ENCODE results near the gene ZNF630.
A peak's percentile ranks its signal among the peaks of the same experiment; 100 is the strongest.
"Not testable (repeated sequence)": the region's sequence is repeated elsewhere in the genome, so short reads cannot be mapped to it uniquely, and the experiment has no call there.

The ZNF630 gene

DNA sequence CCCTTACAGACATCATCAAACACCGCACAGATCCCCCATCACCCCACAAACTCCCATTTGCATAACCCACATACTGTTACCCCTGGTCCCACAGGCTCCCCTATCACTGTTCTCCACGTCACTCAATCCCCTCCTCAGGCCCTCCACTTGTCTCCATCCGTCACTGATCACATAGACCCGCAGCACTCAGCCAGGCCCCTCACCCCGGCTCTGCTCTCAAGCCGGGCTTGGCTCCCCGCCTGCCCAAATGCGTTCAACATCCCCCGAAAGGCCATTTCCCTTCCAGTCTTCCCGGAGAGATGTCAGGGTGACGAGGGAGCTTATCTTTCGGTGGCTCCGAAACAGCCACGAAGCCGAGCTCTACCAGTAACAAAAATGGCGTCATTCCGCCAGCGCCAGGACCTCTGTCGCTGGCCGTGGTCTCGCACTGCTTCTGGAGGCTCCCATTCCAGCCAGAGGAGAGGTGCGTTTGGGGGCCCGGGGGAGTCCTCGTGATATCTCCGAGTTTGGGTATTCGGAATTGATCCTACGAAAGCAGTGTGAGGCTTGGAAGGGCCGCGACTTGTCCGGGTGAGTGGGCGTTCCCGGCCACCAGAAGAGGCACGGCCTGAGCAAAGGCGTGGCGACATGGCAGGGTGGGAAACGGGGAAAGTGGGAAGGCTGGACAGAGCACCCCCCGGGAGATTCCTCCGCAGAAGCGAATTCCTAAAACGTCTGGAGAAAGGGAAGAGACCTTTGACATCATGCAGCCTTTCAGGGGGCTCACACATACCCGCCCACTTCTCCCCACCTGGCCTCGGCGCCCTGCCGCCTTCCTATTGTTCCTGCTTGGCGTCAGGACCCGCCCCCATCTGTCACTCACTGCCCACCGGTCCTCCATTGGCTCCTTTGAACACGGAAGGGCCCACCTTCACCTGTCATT is at the start of gene ZNF630:
TSS of gene ZNF630 (minus strand) at position 577 of the 922 bp plus-strand sequence. CDS start 4,754 bp downstream, outside the sequence.
- no peak for DNase-seq

DNA sequence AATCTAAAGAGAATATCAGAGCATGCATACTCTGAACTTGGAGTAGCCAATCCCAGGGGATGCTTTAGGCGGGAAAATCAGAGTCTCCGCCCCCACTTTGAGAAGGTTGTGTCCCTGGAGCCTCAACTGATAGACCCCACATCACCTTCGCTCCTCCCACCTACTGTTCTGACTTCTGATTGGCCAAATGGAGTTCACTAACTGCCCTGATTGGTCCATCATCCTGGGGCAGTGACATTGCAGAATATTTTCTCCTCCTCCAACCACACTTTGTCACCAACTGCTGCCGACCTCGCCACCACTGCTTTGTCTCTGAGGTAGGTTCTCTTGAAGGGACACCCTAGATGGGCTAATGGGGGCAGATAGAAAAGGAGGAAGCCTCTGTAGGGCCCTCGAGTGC is 36.3 kb upstream of the ZNF630 start:
- no peak for DNase-seq

DNA sequence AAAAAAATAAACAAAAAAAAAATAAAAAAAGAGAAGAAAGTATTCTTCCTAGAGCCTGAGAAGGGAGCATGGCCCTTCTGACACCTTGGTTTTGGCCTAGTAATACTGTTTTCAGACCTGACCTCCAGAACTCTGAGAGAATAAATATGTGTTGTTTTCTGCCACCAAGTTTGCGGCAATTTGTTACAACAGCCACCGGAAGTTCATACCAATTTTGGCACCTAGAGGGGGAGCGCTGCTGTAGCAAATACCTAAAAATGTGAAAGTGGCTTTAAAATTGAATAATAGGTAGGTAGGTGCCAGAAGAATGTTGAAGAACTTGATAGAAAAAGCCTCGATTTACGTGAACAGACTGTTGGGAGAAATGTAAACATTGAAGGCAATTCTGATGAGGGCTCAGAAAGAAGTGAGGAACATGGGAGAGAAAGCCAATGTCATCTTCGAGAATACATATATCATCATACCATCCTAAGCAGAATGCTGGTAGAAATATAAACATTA is 31.5 kb upstream of the ZNF630 start:
- no peak for DNase-seq

DNA sequence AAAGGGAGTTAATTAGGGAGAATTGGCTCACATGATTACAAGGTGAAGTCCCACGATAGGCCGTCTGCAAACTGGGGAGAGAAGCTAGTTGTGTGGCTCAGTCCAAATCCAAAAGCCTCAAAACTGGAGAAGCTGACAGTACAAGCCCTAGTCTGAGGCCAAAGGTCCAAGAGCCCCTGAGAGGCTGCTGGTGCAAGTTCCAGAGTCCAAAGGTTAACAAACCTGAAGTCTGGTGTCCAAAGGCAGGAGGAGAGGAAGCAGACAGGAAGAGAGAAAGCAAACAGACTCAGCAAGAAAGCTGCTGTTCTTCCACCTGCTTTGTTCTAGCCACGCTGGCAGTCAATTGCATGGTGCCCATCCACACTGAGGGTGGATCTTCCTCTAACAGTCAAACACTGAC is 30.0 kb upstream of the ZNF630 start:
- no peak for DNase-seq

DNA sequence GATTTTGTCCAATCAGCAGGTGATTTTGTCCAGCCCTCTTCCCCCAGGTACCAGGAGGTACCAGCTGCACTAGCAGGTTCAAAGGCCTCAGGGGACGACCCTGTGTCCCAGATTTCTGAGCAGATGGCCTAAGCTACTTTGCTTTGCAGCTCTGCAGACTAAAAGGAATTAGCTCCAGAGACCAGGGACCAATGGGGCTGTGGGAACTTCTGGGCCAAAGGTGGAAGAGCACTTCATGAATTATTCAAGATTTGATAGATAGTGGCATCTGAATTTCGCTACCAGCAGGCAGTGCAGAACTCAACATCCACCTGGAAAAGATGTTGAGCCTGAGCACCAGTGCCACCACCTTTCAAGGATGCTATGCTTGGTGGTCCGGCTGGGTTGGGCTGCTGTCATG is 21.1 kb upstream of the ZNF630 start:
- DNase-seq, result not testable (repeated sequence)

DNA sequence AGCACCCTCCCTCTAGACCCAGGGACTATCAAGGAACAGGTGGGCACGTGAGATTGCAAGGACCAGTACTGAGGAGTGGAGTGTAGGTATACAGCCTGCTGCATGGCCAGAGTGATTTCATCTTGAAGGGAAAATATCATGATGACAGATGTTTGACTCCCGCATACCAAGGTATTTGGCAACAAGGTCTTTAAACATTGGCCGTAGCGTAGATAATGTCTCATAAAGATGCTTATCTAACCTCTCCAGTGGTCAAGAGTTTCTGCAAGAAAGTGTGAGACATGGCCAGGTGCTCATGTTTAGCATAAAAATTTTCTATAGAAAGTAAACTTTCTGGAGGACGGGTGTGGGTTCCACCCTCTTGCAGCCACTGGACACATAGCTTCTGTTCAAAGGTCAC is 18.7 kb upstream of the ZNF630 start:
- no peak for DNase-seq

DNA sequence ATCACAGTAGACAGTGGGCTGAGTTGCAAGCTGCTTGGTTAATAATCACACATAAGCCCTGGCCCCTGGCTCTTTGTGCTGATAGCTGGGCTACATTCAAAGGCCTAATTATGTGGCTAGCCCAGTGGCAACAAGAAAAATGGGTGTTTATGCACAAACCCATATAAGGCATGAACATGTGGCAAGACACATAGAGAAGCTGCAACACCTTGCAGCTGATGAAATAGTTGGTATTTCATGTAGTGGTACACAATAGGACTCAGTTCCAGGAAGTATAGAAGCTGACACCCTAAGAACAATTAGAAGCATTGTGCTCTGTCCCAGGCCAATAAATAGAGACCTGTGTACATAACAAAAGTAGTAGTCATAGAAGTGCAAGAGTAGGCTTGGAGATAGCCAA is 14.6 kb upstream of the ZNF630 start:
- DNase-seq, result no peak

DNA sequence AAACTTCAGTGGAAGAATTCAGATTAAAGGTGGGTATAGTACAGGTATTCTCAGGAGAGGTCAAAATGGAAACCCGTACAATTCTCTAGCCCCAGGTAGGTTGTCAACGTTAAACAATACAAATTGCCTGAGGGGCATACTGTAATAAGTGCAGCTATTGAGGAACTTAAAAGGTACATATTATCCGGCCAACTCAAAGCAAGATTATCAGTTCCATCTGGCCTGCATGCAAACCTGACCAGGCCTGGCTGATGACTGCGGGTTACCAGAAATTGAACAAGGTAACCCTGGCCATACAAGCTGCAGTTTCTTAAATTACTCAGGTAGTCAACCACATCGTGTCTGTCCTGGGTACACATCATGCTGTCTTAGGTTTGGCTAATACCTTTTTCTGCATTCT is 12.3 kb upstream of the ZNF630 start:
- no peak for DNase-seq

DNA sequence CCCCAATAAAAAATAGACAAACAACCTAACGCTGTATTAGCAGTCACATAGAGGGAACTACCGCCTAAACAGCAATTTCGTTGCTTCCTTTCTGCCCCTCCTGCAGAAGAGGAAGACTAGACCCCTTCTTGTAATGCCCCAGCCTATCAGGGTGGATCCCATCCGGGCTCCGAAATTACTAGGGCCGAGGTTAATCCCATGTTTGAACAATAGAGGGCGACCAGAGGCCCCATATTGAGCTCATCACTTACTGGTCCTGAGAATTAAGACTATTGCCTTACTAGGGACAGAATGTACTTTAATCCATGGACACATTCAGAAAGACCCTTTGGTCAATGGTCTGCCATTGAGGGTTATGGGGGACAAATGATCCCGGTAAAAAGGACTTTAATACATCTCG is 11.8 kb upstream of the ZNF630 start:
- no peak for DNase-seq

DNA sequence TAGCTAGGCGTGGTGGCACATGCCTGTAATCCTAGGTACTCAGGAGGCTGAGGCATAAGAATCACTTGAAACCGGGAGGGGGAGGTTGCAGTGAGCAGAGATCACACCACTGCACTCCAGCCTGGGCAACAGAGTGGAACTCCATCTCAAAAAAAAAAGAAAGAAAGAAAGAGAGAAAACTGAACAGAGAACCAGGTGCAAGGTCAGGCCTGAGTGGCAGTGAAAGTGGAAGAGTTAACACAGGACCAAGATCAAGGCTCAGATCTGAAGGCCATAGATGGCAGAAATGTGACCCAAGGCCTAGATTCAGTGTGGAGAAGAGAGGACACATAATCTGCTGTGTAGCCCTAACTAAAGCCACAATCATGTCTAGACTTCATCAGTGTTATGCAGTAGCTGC is 4.9 kb upstream of the ZNF630 start:
- no peak for DNase-seq

DNA sequence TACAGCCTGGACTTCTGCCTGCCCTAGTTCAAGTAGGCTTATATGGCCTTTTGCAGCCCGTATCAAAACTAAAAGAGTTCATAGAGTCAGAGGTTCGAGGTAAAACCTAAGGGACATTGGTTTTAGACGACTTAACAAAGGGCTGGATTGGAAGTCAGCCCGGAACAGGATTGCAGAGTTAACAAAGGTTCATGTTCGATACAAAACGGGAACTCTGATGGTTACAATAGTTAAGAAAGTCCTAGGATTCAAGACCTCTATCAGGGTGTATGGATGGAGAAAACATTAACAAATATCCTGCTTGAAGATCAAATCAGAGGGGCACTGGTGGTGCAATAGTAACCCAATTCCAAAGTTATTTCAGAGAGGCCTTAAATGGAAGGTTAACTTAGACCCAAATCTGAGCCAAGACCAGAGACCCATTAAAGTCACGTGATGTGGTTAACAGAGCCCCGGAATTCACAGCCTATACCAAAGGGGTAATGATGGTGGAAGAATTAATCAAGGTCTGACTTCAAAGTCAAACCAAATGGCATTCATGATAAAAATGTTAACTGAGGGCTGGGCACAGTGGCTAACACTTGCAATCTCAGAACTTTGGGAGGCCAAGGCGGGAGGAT is 656 bp upstream of the ZNF630 start:
- no peak for DNase-seq

DNA sequence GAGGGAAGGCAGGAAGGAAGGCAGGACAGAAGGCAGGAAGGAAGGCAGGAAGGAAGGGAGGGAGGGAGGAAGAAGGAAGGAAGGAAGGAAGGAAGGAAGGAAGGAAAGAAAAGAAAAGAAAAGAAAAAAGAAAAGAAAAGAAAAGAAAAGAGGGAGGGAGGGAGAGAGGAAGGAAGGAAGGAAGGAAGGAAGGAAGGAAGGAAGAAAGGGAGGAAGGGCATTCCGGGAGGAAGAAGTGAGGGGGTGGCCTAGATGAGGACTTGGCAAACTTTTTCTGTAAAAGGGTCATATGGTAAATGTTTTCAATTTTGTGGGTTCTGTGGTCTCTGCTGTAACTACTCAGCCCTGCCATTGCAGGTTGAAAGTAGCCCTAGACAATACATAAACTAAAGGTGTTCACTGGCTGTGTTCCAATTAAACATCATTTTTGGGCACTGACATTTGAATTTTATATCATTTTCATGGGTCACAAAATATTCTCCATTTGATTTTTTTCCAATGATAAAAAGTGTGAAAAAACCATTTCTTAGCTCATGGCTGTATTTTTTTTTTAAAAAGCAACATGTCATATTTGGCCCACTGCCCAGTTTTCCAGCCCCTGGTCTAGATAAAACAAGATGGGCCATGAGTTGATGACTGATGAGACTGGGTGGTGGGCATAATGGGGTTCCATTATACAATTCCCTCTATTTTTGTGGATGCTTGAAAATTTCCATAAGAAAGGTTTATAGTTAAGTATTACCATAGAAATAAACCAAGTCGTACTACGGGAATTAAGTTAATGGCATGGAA is 3.1 kb downstream of the ZNF630 start:
- no peak for DNase-seq

DNA sequence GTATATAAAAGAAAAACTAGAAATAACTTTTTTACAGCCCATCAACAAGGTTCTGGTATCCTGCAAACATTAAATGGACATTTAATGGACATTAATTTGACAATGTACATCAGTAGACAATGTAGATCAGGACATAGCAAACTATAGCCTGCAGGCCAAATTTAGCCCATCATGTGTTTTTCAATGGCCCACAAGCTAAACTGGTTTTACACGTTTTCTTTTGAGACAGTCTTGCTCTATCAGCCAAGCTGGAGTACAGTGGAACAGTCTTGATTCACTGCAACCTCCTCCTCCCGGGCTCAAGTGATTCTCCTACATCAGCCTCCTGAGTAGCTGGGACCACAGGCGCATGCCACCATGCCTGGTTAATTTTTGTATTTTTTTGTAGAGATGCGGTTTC is 7.2 kb downstream of the ZNF630 start:
- no peak for DNase-seq

DNA sequence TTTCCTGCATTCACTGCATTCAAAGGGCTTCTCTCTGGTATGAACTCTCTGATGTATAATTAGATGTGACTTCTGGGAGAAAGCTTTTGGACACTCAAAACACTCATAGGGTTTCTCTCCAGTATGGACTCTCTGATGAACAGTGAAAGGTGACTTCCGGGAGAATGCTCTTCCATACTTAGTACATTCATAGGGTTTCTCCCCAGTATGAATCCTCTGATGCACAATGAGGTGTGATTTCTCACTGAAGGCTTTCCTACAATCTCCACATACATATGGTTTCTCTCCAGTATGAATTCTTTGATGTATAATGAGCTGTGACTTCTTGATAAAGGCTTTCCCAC is 12.2 kb downstream of the ZNF630 start:
- no peak for DNase-seq

DNA sequence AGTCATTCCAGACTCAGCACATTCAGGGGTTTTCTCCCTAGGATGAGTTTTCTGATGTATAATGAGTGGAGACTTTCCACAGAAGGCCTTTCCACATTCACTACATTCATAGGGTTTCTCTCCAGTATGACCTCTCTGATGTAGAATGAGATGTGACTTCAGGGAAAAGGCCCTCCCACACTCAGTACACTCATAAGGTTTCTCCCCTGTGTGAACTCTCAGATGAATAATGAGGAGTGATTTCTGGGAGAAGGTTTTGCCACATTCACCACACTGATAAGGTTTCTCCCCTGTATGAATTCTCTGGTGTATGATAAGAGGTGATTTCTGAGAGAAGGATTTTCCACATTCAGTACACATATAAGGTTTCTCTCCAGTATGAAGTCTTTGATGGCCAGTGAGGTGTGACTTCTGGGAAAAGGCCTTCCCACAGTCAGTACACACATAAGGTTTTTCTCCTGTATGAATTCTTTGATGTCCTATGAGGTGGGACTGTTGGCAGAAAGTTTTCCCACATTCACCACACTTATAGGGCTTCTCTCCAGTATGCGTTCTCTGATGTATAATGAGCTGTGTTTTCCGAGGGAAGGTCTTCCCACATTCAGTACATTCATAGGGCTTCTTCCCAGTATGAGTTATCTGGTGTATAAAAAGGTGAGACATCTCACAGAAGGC is 12.7 kb downstream of the ZNF630 start:
- DNase-seq, result no peak

DNA sequence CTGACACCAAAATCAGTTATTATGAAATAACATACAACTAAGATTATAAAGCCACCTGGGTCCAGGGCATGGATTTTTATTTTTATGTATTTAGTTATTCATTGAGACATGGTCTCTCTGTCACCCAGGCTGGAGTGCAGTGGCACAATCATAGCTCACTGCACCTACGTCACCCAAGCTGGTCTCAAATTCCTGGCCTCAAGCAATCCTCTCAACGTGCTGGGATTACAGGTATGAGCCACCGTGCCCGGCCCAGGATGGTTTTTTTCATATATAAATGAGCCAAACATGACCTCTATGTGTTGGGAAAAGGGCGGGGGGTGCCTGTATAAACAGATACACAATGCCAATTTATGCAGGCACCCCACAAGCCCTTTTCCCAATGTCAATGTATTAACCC is 24.6 kb downstream of the ZNF630 start:
- no peak for DNase-seq

DNA sequence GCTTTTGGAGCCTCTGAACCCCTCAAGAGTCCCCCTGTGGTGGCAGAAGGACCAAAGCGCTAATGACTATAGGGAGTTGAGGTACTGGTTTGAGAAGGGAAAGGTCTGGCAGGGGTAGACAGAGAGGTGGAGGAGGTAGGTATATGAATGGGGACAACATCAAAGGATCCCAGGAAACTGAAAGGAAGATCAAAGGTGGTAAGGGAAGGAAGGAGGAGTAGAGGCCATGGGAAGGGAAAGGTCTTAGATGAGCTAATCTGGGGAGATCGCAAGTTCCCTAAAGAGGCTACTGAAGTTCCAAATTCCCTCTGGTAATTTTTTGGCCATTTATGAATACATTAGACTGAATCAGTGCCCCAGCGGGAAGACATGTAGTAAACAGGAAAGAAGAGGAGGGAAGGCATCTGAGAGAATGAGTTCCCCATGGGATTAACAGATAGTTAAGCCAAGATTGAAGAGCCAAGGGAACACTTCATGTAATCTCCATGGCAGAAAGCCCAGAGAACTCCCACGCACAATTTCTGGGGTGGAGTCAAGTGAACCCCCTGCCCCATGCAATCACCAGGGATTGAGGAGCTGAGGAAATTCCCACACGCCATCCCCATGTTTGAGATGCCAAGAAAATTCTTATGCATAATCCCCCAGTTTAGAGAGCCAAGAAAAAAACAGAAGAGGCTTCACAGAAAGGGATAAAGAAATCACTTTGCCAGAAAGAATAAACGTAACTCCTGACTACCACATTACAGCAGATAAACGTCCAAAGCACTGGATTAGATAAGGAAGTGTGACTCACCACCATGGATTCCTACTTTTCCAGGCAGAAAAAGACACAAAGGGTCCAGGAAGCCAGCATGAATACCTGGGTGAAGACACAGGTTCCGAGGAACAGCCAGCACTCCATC is 25.8 kb downstream of the ZNF630 start:
- DNase-seq, result peak; percentile 1

DNA sequence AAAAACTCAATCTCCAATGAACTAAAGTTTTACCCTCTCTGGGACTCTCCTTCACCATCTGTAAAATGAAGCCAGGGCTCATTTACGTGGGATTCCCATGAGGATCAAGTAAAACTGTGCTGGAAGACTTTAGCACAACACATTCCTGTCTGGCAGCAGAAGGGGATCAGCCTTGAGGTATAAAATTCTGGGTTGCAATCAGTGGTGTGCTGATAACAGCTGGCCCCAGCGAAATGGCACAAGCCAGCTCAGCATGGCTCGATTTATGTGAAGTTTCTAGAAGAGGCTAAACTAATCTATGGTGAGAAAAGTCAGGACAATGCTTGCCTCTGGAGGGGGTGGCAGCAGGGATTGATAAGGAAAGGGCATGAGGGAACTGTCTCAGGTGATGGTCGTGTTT is 28.4 kb downstream of the ZNF630 start:
- DNase-seq, result no peak

DNA sequence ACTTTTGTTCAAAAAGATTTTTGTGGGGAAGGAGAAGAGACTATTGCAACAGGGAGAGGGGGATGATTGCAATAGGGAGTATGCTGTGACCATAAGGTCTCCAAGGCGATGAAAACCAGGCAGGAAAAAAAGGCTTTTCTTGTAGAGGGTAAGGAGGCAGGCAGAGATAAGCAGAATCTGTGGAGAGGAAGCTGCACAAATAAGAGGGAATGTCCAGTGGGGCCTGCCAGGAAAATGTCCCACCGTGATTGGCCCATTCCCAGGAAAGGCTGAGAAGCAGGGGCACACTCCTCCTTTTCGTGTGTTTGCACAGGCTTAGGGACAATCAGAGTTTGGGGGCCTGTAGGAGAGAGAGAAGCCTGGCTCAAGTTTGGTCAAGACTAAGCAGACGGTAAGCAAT is 35.5 kb downstream of the ZNF630 start:
- no peak for DNase-seq

DNA sequence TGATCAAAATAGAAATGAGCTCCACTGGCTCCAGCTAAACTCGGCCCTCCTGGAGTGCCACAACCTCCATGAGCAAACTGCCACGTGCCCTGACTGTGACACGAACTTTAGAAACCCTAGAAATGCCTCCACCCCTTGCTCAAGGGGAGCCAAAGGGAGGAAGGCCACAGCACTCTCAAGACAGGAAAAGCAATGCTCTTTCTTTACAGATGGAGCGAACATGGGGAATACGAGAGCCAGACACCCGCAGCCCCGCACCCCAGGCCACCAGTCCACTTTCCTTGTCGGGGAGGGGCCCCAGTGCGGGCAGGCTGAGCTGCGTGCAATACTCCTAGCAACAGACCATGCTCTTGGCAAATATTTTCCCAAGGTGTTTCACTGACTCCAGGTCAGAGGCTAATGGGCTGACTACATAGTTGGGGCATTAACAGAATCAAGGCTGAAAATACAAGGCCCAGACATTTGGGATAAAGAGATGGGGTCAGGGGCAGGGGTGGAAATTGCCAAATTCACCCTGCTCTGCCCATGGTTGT is 40.7 kb downstream of the ZNF630 start:
- not testable (repeated sequence) for DNase-seq

DNA sequence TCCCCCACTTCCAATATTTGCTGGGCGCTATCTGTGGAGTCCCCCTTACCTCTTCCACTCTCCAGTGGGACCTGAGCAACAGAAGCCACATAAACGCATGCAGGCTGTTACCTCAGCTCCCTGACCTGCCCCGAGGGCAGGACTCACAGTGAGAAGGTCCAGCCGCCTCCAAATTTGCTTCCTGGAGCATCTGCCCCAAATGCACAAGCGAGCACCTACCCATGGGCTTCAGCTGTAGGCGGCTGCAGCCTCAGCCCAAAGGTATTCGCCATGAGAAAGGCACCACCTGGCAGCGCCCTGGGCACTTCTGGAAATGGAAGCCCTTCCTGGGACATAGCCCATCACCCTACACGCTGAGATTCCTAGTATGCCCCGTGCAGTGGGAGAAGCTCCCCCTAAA is 41.2 kb downstream of the ZNF630 start:
- DNase-seq, result no peak

DNA sequence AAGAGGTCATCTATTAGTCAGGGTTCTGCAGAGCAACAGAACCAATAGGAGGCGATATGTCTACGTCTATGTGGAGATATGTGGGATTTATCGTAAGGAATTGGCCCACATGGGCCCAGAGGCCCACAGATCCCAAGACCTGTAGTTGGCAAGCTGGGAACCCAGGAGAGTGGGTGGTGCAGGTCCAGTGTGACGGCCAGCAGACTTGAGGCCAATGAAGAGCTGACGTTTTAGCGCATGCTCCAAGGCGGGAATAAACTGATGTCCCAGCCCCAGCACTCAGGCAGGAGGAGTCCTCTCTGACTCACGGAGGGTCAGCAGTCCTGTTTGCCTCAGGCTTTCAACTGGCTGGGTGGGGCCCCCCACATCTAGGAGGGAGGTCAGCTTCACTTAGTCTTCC is 43.3 kb downstream of the ZNF630 start:
- no peak for DNase-seq

Measured in T1000 (cell line).